ENCODE results near the gene ZDHHC20.
"Not testable (repeated sequence)": the region's sequence is repeated elsewhere in the genome, so short reads cannot be mapped to it uniquely, and the experiment has no call there.

Gene ZDHHC20

GRCh38 chr13:21435231-21435630, 23.9 kb downstream of the ZDHHC20 start:
- no peak for DNase-seq

GRCh38 chr13:21434588-21434987, 24.5 kb downstream of the ZDHHC20 start:
- no peak for DNase-seq

- no peak for DNase-seq
Observed at GRCh38 chr13:21429211-21429610, 29.9 kb downstream of the ZDHHC20 start.

DNA sequence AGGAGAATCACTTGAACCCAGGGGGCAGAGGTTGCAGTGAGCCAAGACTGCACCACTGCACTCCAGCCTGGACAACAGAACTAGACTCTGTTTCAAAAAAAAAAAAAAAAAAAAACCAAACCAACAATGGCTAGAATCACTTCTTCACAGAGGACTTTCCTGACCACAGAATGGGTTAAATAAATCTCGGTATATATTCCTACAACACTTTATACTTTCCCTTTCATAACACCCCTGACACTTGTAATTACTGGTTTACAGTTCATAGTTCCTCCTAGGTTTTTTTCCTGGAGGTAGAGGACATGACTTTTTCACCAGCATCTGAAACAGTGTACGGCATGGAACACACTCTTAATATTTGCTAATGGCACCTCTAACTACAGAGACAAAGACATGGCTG, 31.4 kb downstream of the ZDHHC20 start:
- DNase-seq, result no peak

- no peak for DNase-seq
Observed at GRCh38 chr13:21426238-21426637, 32.9 kb downstream of the ZDHHC20 start.

DNA sequence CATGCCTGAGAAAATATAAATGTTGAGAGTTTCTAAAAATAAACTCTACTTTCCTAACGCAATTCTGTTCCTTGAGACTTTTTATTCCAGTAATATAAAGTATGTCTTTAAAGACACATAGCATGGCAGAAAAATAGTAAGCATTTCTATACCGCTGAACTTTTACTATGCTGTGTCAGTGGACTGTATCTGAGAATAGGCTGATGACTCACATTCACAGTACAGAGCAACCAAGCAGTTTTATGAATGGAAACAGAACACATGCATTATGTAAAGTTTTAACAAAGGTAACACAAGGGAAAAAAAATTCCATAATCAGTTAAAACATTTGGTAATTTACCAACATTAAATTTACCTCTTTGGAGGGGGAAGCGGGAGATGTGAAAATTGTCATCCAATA, 38.4 kb downstream of the ZDHHC20 start:
- DNase-seq, result no peak

DNA sequence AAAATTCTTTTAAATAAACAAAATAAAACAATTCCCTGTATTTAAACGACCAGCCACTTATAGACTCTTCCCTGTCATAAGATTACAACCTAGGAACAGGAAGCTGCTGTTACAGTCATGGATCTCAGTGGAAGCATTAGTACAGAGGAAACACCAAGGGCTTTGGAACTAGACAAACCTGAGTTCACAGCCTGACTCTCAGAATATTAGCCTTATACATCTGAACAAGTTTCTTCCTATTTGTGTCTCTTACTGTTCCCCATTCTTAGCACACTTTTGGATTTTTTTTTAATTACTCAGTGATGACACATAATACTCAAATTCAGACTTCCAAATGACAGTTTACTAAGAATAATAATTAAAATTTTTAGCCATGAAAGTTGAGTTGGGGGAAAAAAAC, 46.1 kb downstream of the ZDHHC20 start:
- DNase-seq, result no peak

- DNase-seq, result not testable (repeated sequence)
Observed at GRCh38 chr13:21410453-21410852, 48.6 kb downstream of the ZDHHC20 start.

- no peak for DNase-seq
Observed at GRCh38 chr13:21405309-21405708, 53.8 kb downstream of the ZDHHC20 start.

- no peak for DNase-seq
Observed at GRCh38 chr13:21402586-21403307, 56.4 kb downstream of the ZDHHC20 start.

GRCh38 chr13:21399741-21400140, 59.4 kb downstream of the ZDHHC20 start:
- no peak for DNase-seq

- no peak for DNase-seq
Observed at GRCh38 chr13:21395953-21396352, 63.1 kb downstream of the ZDHHC20 start.

GRCh38 chr13:21389124-21389523, 70.0 kb downstream of the ZDHHC20 start:
- DNase-seq, result no peak

DNA sequence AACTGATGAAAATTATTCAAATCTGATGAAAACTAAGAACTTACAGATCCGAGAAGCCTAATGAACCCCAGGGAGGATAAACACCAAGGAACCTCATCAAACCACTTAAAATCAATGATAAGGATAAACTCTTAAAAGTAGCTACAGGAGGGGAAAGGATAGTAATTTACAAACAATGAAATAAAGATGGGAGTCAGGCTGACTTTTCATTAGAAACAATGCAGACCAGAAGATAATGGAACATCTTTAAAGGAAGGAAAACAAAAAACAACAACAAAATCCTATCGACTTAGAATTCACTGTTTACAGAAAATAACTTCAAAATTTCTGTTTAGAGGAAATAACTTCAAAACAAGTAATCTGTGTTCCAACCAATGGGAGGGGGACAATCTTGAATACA, 73.4 kb downstream of the ZDHHC20 start:
- no peak for DNase-seq

DNA sequence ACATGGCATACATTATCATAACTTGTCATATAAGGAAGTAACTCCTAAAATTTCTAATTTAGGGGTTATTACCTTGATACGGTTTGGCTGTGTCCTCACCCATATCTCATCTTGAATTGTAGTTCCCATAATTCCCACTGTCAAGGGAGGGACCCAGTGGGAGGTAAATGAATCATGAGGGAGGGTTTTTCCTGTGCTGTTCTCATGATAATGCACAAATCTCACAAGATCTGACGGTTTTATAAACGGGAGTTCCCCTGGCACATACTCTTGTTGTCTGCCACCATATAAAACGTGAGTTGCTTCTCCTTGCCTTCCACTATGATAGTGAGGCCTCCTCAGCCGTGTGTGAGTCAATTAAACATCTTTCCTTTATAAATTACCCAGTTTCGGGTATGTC, 76.0 kb downstream of the ZDHHC20 start:
- no peak for DNase-seq

GRCh38 chr13:21376998-21377985, 81.8 kb downstream of the ZDHHC20 start:
- DNase-seq, result not testable (repeated sequence)

DNA sequence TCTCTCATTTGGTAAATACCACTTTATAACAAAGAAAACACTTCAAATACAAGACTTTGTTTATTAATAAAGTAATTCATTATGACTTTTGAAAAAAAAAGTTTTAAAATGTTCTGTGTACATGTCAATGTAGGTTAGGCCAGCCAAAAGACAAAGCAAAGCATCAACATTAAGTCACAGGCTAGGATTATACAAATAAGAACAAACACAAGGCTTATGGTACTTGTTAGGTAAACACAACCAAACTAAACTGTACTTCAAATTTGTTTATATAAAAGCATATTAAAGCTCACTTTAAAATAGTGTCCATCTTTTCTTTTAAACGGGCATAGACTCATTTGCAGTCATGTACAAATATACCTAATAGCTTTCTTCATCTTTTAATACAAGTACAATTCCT, 86.6 kb downstream of the ZDHHC20 start:
- DNase-seq, result no peak

GRCh38 chr13:21371011-21371410, 88.1 kb downstream of the ZDHHC20 start:
- DNase-seq, result no peak

DNA sequence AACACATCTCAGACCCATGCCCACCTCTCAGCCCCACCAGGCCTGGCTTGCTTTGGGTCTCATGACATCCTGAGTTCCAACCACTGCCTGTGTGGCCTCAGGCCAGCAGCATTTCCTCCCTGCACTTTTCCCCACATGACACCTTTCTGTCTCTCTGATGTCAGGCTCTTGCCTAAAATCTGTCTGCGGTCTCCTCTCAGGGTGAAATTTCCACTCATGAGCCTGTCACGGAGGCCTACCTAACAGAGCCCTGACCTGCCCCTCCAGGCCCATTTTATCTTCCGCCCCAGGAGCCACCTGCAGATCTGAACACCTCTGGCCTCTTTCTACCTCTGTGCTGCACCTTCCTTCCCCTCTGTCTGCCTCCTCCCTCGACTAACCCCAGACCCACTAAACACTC, 93.5 kb downstream of the ZDHHC20 start:
- DNase-seq, result no peak

GRCh38 chr13:21364916-21365315, 94.2 kb downstream of the ZDHHC20 start:
- DNase-seq, result no peak

DNA sequence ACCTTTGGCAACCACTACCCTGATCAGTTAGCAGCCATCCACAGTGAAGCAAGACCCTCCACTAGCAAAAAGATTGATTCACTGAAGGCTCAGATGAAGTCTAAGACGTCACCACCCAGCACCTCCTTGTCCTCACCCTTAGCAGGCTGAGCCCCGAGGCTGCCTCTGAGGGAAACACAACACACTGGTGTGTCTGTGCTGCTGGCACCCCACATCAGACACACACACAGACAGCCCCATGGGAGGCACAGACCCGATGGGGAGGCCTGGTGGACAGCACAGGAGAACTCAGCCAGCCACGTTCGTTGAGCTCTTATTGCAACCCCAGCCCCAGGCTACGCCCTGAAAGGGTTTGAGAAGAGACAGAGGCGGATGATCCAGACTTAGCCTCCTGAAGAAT, 94.7 kb downstream of the ZDHHC20 start:
- DNase-seq, result no peak

DNA sequence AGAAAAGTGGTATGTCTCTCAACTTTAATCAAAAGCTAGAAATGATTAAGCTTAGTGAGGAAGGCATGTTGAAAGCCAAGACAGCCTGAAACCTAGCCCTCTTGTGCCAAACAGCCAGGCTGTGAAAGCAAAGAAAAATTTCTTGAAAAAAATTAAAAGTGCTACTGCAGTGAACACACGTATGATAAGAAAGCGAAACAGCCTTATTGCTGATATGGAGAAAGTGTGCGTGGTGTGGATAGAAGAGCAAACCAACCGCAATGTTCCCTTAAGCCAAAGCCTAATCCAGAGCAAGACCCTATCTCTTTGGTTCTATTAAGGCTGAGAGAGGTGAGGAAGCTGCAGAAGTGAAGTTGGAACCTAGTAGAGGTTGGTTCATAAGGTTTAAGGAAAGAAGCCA, 96.4 kb downstream of the ZDHHC20 start:
- DNase-seq, result no peak

DNA sequence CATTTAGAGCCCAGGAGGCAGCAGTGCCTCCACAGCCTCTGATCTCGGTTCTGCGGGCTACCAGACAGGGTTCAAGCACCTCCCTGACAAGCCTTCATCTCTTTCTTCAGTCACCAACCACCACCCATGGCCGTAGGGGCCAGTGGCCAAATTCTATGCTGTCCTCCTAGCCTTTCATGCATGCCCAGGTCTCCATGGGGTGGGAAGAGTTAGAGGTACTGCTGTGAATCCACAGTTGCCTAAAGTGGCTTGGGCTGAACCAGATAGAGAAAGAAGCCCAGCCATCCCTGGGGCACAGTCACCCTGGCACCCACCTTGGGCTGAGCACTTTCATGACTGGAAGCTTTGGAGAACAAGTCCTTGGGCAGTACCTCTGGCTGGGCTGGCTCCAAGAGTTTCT, 97.4 kb downstream of the ZDHHC20 start:
- no peak for DNase-seq

- DNase-seq, result no peak
Observed at GRCh38 chr13:21361123-21361522, 98.0 kb downstream of the ZDHHC20 start.
